GM12878 (cell line): Measurements from ENCODE around the gene ARPC5L. TPM values are rescaled to one million over a fixed set of nuclear protein-coding genes. Genes with fewer than 3 reads are reported as not detected.

Experiments used
- ATAC-seq: fragments of 200-7000 bp; cut with Tn5 transposase; 3 replicates; pipeline ENCODE4 v1.9.1; 2020; ENCODE audit warnings: mild to moderate bottlenecking, moderate library complexity
- BruUV-seq: library from RNA; stranded (reverse); fragments of 400-500 nt; replicated peaks from 2 replicates; lab custom pipeline; 2021; lab: Mats Ljungman, UMichigan
- CTCF ChIA-PET: fragments of 300-600 bp; sonication (Branson Sonifier 250); formaldehyde crosslinking; extraction: SDS; loops from one replicate; lab custom pipeline; 2021; ENCODE audit warnings: inconsistent platforms; lab: Yijun Ruan, JAX
- POLR2A ChIA-PET: fragments of 350-600 bp; formaldehyde crosslinking; extraction: SDS; loops from one replicate; lab custom pipeline; 2021; ENCODE audit warnings: inconsistent platforms; lab: Charles Lee
- RAD21 ChIA-PET: fragments of 300-600 bp; sonication (Branson Sonifier 250); formaldehyde crosslinking; loops from one replicate; lab custom pipeline; 2023; ENCODE audit warnings: antibody characterized with exemption; ENCODE audit not compliant: unreplicated experiment; lab: Charles Lee
- SMC1A ChIA-PET: fragments of 300-600 bp; sonication (Branson Sonifier 250); formaldehyde crosslinking; loops from one replicate; lab custom pipeline; 2023; ENCODE audit not compliant: unreplicated experiment, uncharacterized antibody; lab: Charles Lee
- DNase-seq: peaks from one replicate; pipeline ENCODE4 v3.0.0-alpha.2; 2011; ENCODE audit warnings: low read depth, low spot score
- FAIRE-seq: peaks from 3 replicates; lab custom pipeline; 2011; peaks lifted over from hg19 to GRCh38; lab: Jason Lieb, UNC
- H2AFZ ChIP-seq: 2 replicates; pipeline ENCODE4 v1.6.0; 2011; ENCODE audit warnings: low read depth, low read length, control low read depth; ENCODE audit not compliant: control insufficient read depth
- H3K27ac ChIP-seq: 2 replicates; pipeline ENCODE4 v1.5.1; 2011; ENCODE audit warnings: control low read depth; ENCODE audit not compliant: control insufficient read depth, insufficient read depth
- H3K27me3 ChIP-seq, 2 experiments: replicated peaks in 1 of 2; 2 replicates each; pipeline versions ENCODE4 v1.6.0 to v1.6.1; 2011; ENCODE audit warnings: low read length in 1 of 2; ENCODE audit not compliant: control insufficient read depth in 2 of 2, insufficient read depth in 2 of 2
- H3K36me3 ChIP-seq, 2 experiments: 2 replicates each; pipeline ENCODE4 v1.5.1; 2011; ENCODE audit warnings: low read length in 1 of 2; ENCODE audit not compliant: control insufficient read depth in 2 of 2, insufficient read depth in 2 of 2
- H3K4me1 ChIP-seq: 2 replicates; pipeline ENCODE4 v1.6.1; 2011; ENCODE audit warnings: mild to moderate bottlenecking, low read length, moderate library complexity, mixed read lengths; ENCODE audit not compliant: control insufficient read depth, insufficient read depth
- H3K4me2 ChIP-seq: 2 replicates; pipeline ENCODE4 v1.6.0; 2011; ENCODE audit warnings: control low read depth; ENCODE audit not compliant: control insufficient read depth, insufficient read depth
- H3K4me3 ChIP-seq: fragments of 200-600 bp; sonication (generic); 2 replicates; pipeline ENCODE4 v1.5.1; 2016
- H3K79me2 ChIP-seq: 2 replicates; pipeline ENCODE4 v1.6.0; 2011; ENCODE audit warnings: low read length; ENCODE audit not compliant: control insufficient read depth, insufficient read depth
- H3K9ac ChIP-seq: 2 replicates; pipeline ENCODE4 v1.8.0; 2011; ENCODE audit warnings: low read length, control low read depth, mixed read lengths; ENCODE audit not compliant: control insufficient read depth, insufficient read depth
- H3K9me3 ChIP-seq: replicated peaks from 3 replicates; pipeline ENCODE4 v1.5.1; 2011; ENCODE audit warnings: mild to moderate bottlenecking, low read length; ENCODE audit not compliant: control insufficient read depth, insufficient read depth
- H4K20me1 ChIP-seq: 2 replicates; pipeline ENCODE4 v1.6.0; 2011; ENCODE audit not compliant: control insufficient read depth, insufficient read depth
- BACH1 ChIP-seq: fragments of 450-650 bp; IDR thresholded peaks from 2 replicates; pipeline ENCODE4 v1.6.1; 2017; ENCODE audit warnings: mild to moderate bottlenecking, borderline replicate concordance
- BMI1 ChIP-seq: fragments of 450-650 bp; IDR thresholded peaks from 2 replicates; pipeline ENCODE4 v1.6.1; 2016; ENCODE audit warnings: mild to moderate bottlenecking, moderate library complexity, borderline replicate concordance
- CHD2 ChIP-seq: IDR thresholded peaks from 2 replicates; pipeline ENCODE4 v1.6.1; 2011; ENCODE audit warnings: low read depth, low read length, improper control_type of control experiment, borderline replicate concordance
- CHD4 ChIP-seq: fragments of 200-600 bp; sonication (generic); IDR thresholded peaks from 2 replicates; pipeline ENCODE4 v1.6.1; 2016; ENCODE audit warnings: mild to moderate bottlenecking
- ESRRA ChIP-seq: IDR thresholded peaks from 2 replicates; pipeline ENCODE4 v1.6.1; 2012; ENCODE audit warnings: mild to moderate bottlenecking, low read length, improper control_type of control experiment
- ETV6 ChIP-seq, 2 experiments: fragments of 450-650 bp in 1 of 2; IDR thresholded peaks in 1 of 2; conservative IDR thresholded peaks in 1 of 2; 2 replicates each; pipeline ENCODE4 v1.6.1; 2014; ENCODE audit warnings: antibody characterized with exemption in 1 of 2, borderline replicate concordance in 1 of 2, low read depth in 1 of 2, mild to moderate bottlenecking in 1 of 2, moderate library complexity in 1 of 2
- HCFC1 ChIP-seq: fragments of 150-350 bp; IDR thresholded peaks from 2 replicates; pipeline ENCODE4 v1.6.1; 2014; ENCODE audit warnings: low read length
- HDAC2 ChIP-seq: fragments of 200-600 bp; sonication (generic); IDR thresholded peaks from 2 replicates; pipeline ENCODE4 v1.6.1; 2017
- JUND ChIP-seq: IDR thresholded peaks from 2 replicates; pipeline ENCODE4 v1.6.1; 2012; ENCODE audit warnings: low read depth, mild to moderate bottlenecking, low read length, improper control_type of control experiment, moderate library complexity
- MEF2B ChIP-seq: fragments of 450-650 bp; IDR thresholded peaks from 2 replicates; pipeline ENCODE4 v1.6.1; 2018; ENCODE audit warnings: mild to moderate bottlenecking, moderate library complexity; ENCODE audit not compliant: partially characterized antibody, poor library complexity, severe bottlenecking
- MYB ChIP-seq: fragments of 150-350 bp; IDR thresholded peaks from 2 replicates; pipeline ENCODE4 v1.6.1; 2014; ENCODE audit warnings: mild to moderate bottlenecking, low read depth, low read length, borderline replicate concordance
- NFIC ChIP-seq: IDR thresholded peaks from 2 replicates; pipeline ENCODE4 v1.6.1; 2012; ENCODE audit warnings: low read depth, mild to moderate bottlenecking, inconsistent platforms, low read length, moderate library complexity
- NR2F1 ChIP-seq: fragments of 450-650 bp; conservative IDR thresholded peaks from 2 replicates; pipeline ENCODE4 v1.6.1; 2017; ENCODE audit warnings: mild to moderate bottlenecking
- SIN3A ChIP-seq: IDR thresholded peaks from 2 replicates; pipeline ENCODE4 v1.6.1; 2012; ENCODE audit warnings: low read depth, low read length, improper control_type of control experiment
- SMAD1 ChIP-seq: fragments of 450-650 bp; IDR thresholded peaks from 2 replicates; pipeline ENCODE4 v1.6.1; 2018; ENCODE audit warnings: mild to moderate bottlenecking, low read depth; ENCODE audit not compliant: partially characterized antibody
- SMC3 ChIP-seq: IDR thresholded peaks from 2 replicates; pipeline ENCODE4 v1.6.1; 2011; ENCODE audit warnings: low read length, improper control_type of control experiment, borderline replicate concordance
- SUPT20H ChIP-seq: IDR thresholded peaks from 2 replicates; pipeline ENCODE4 v1.6.1; 2011; ENCODE audit warnings: low read depth, mild to moderate bottlenecking, low read length, moderate library complexity, borderline replicate concordance; ENCODE audit not compliant: control insufficient read depth
- YBX1 ChIP-seq: fragments of 450-650 bp; IDR thresholded peaks from 2 replicates; pipeline ENCODE4 v1.6.1; 2016; ENCODE audit warnings: antibody characterized with exemption
- ZNF24 ChIP-seq: fragments of 450-650 bp; IDR thresholded peaks from 2 replicates; pipeline ENCODE4 v1.6.1; 2017; ENCODE audit warnings: antibody characterized with exemption, mild to moderate bottlenecking
- ZZZ3 ChIP-seq: IDR thresholded peaks from 2 replicates; pipeline ENCODE4 v1.6.1; 2011; ENCODE audit warnings: low read depth; ENCODE audit not compliant: control insufficient read depth, insufficient read length
- WGBS: methylation state at CpG from one replicate; pipeline ENCODE4 v1.1.6; 2016; ENCODE audit warnings: low lambda C conversion rate; ENCODE audit not compliant: insufficient replicate concordance, insufficient coverage; ENCODE audit errors: missing lambda C conversion rate; 5-methylcytosine and 5-hydroxymethylcytosine counted together
- in situ Hi-C: fragments of 300-500 bp; cut with MboI; formaldehyde crosslinking; loops from 9 replicates; pipeline ENCODE4 v1.14.3; 2018; ENCODE audit warnings: mixed read lengths
- intact Hi-C: fragments of 100-400 bp; cut with micrococcal nuclease; formaldehyde crosslinking; loops from one replicate; pipeline ENCODE4 v1.14.2; 2022; ENCODE audit not compliant: unreplicated experiment
- polyA plus RNA-seq, 11 experiments: library from polyadenylated mRNA; depleted of rRNA in 4 of 11; unstranded in 6 of 11; stranded (reverse) in 5 of 11; fragments of >200 nt; fragmentation: Nextera tagmentation in 4 of 11; fragmentation: Illumina TruSeq in 1 of 11; extraction: Ambion mirVana in 4 of 11; extraction: Trizol in 1 of 11; gene quantifications; 1 replicate in 1 of 11; 2 replicates in 10 of 11; pipeline versions ENCODE4 v1.2.1 to v1.2.3, GENCODE V29; 2011 to 2016; ENCODE audit warnings: inconsistent platforms in 2 of 11, missing spikeins in 2 of 11, low read depth in 1 of 11
- total RNA-seq, 4 experiments: library from RNA; depleted of rRNA in 3 of 4; stranded (reverse); fragments of >200 nt in 3 of 4; fragmentation: Illumina TruSeq in 1 of 4; extraction: Trizol in 1 of 4; gene quantifications; 2 replicates each; pipeline versions ENCODE4 v1.2.1 to v1.2.3, GENCODE V29; 2013 to 2021
- TF ChIP-seq, protein P1 (sequence below): IDR thresholded peaks from 2 replicates; pipeline ENCODE4 v1.6.1; 2012; ENCODE audit warnings: low read depth, low read length, improper control_type of control experiment

Gene ARPC5L
- total and polyA plus RNA-seq, 10 of the 15 experiments (the other 5 are each of a cell fraction or from before 2014, with no cell fraction given): 42.3 to 207 (median 104) TPM

DNA sequence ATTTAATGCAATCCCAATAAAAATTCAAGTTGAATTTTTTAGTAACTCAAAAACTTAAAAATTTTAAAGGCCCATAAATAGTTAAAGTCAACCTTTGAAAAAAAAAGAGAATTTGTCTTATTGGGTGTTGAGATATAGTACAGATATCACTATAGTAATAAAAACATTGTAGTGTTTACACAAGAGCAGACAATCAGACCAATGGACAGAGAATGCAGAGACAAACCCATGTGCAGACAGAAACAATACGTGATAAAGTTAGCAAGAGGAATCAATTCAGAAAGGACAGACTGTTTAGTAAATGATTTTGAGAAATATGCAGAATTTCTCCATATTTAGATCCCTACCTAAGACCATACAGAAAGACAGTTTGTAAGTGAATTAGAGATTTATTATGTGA lies 45.0 kb downstream of the ARPC5L start:
- SMC1A ChIA-PET: no interaction called here
- TF ChIP-seq ZNF24: no peak
- TF ChIP-seq YBX1: no peak
- TF ChIP-seq SMAD1: no peak
- TF ChIP-seq HCFC1: no peak
- TF ChIP-seq ESRRA: no peak
- no peak for TF ChIP-seq BACH1
- TF ChIP-seq SIN3A: no peak
- no peak for TF ChIP-seq CHD4
- no peak for TF ChIP-seq NFIC
- no peak for TF ChIP-seq HDAC2
- TF ChIP-seq, all 136 proteins: peak for 0
- no peaks in the 10 kb centered on the region for H3K9me3 ChIP-seq
- no TSS peak for BruUV-seq
- H2AFZ ChIP-seq: no peak overlapping the region
- in situ Hi-C loops: no loop called here
- H3K9ac ChIP-seq: no peak overlapping the region
- no peak overlapping the region for H3K4me2 ChIP-seq
- intact Hi-C loops: no loop called here
- WGBS: 79% methylated on average over 1 of the region's 1 CpG
- no peaks in the 10 kb centered on the region for H4K20me1 ChIP-seq
- H3K27me3 ChIP-seq: no peaks in the 10 kb centered on the region
- ChIA-PET RAD21 (no interaction called here), CTCF (no interaction called here), POLR2A (no interaction called here)
- H3K4me1 ChIP-seq: no peaks in the 10 kb centered on the region
- peaks cover 0 to 4% of the 10 kb centered on the region in 2 experiments; a peak in 1 of 4 replicates for H3K36me3 ChIP-seq
- no peak for FAIRE-seq
- ATAC-seq: no peak
- DNase-seq: no peak
- H3K79me2 ChIP-seq: no peaks in the 10 kb centered on the region
- H3K4me3 ChIP-seq: no peak overlapping the region
- no peak overlapping the region for H3K27ac ChIP-seq

DNA sequence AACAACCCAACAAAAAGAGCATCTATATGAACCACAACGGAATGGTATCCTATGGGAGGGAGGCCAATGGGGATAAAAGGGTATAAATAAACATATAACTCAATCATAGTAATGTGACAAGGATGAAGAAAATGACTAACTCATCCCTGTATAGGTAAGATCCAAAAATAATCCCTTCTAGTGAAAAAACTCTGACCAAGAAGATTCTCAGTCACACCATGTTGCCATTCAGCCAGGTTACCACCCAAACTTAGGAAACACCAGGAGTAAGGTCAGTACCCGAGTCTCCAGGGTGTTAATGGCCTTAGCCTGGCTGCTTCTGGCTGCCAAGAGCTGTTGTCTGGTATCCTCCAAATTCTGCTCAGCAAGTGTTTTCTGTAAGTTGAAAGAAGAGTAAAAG lies 46.2 kb downstream of the ARPC5L start:
- H3K27ac ChIP-seq: no peak overlapping the region
- H4K20me1 ChIP-seq: no peaks in the 10 kb centered on the region
- FAIRE-seq (no peak), DNase-seq (no peak), ATAC-seq (no peak)
- ChIA-PET SMC1A (no interaction called here), RAD21 (no interaction called here), POLR2A (no interaction called here), CTCF (no interaction called here)
- intact Hi-C loops (no loop called here), in situ Hi-C loops (no loop called here)
- no peak overlapping the region for H2AFZ ChIP-seq
- H3K4me1 ChIP-seq: no peaks in the 10 kb centered on the region
- no peaks in the 10 kb centered on the region for H3K27me3 ChIP-seq
- no peak overlapping the region for H3K9ac ChIP-seq
- H3K9me3 ChIP-seq: no peaks in the 10 kb centered on the region
- BruUV-seq: no TSS peak
- peaks cover under 1 to 4% of the 10 kb centered on the region in 2 experiments; a peak in 2 of 4 replicates for H3K36me3 ChIP-seq
- no peak overlapping the region for H3K4me2 ChIP-seq
- 96% methylated on average over 2 of the region's 2 CpGs for WGBS
- H3K4me3 ChIP-seq: no peak overlapping the region
- H3K79me2 ChIP-seq: no peaks in the 10 kb centered on the region
- no peak for TF ChIP-seq MYB
- TF ChIP-seq CHD2: no peak
- no peak for TF ChIP-seq JUND
- no peak for TF ChIP-seq NR2F1
- no peak for TF ChIP-seq ZZZ3
- TF ChIP-seq BMI1: no peak
- no peak for TF ChIP-seq ETV6 (conservative IDR thresholded peaks at IDR 0.05 in 1 of 2, IDR thresholded peaks at IDR 0.05 in 1 of 2; ENCODE audit: borderline replicate concordance in 1 of 2, low read depth in 1 of 2)
- TF ChIP-seq, protein P1, sequence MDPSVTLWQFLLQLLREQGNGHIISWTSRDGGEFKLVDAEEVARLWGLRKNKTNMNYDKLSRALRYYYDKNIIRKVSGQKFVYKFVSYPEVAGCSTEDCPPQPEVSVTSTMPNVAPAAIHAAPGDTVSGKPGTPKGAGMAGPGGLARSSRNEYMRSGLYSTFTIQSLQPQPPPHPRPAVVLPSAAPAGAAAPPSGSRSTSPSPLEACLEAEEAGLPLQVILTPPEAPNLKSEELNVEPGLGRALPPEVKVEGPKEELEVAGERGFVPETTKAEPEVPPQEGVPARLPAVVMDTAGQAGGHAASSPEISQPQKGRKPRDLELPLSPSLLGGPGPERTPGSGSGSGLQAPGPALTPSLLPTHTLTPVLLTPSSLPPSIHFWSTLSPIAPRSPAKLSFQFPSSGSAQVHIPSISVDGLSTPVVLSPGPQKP: no peak
- no peak for TF ChIP-seq SMC3
- TF ChIP-seq SUPT20H: no peak
- TF ChIP-seq MEF2B: no peak
